Tibial artery (tissue), 4 donors: ENCODE data around the gene MAU2.

ENCODE experiments used
- DNase-seq, 2 donors: peaks; one replicate each; pipeline ENCODE4 v3.0.0-alpha.2; 2019
- H3K27ac ChIP-seq, 2 donors: fragments of 200-600 bp; sonication (generic) in 1 of 2; 1 replicate in 1 of 2; 2 replicates in 1 of 2; pipeline ENCODE4 v1.5.1; 2018 to 2019; ENCODE audit warnings: mild to moderate bottlenecking in 1 of 2
- H3K27me3 ChIP-seq, 2 donors: fragments of 200-600 bp; sonication (generic) in 1 of 2; one replicate each; pipeline versions ENCODE4 v1.5.1 to v1.6.0; 2016 to 2019
- H3K36me3 ChIP-seq, 3 donors: fragments of 200-600 bp; sonication (generic) in 2 of 3; one replicate each; pipeline ENCODE4 v1.5.1; 2016 to 2019; ENCODE audit warnings: mild to moderate bottlenecking in 2 of 3
- H3K4me1 ChIP-seq, 4 donors: fragments of 200-600 bp; sonication (generic) in 2 of 4; 1 replicate in 3 of 4; 2 replicates in 1 of 4; pipeline ENCODE4 v1.5.1; 2016 to 2019
- H3K4me3 ChIP-seq, 2 donors: fragments of 200-600 bp; sonication (generic) in 1 of 2; 1 replicate in 1 of 2; 2 replicates in 1 of 2; pipeline ENCODE4 v1.5.1; 2018 to 2019; ENCODE audit warnings: mild to moderate bottlenecking in 2 of 2
- H3K9me3 ChIP-seq, 3 donors: fragments of 200-600 bp; sonication (generic) in 1 of 3; one replicate each; pipeline ENCODE4 v1.5.1; 2016 to 2019
- intact Hi-C: fragments of 100-400 bp; cut with DNase I; formaldehyde crosslinking; loops from one replicate; pipeline ENCODE4 v1.15.0; 2023; ENCODE audit warnings: low total_unique reads
- TF ChIP-seq, protein P1 (sequence below), 2 experiments: fragments of 200-600 bp in 1 of 2; fragments of 450-650 bp in 1 of 2; IDR thresholded peaks; one replicate each; pipeline ENCODE4 v1.5.1; 2017 to 2019; ENCODE audit warnings: antibody characterized with exemption in 2 of 2, mild to moderate bottlenecking in 1 of 2, moderate library complexity in 1 of 2

The MAU2 gene

DNA sequence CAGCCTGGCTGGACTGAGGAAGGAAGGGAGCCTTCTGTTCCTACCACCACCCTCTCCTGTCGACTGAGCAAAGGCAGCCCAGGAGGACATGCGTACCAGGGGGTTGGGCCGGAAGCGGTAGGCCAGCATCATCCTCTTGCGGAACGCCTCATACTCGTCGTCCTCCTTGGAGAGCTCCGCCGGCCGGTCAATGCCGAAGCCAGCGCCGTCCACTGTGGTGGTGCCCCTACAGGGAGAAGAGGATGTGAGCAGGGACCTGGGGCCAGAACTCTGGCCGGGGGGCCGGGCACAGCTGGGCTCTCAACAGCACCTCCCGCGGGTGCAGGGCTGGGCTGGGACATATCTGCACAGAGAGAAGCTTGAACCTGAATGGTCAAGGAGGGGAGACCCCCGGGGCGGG is 43.8 kb upstream of the MAU2 start:
- no peak overlapping the region for H3K4me3 ChIP-seq
- peaks cover 58 to 73% (median 67%) of the 10 kb centered on the region in 3 donors for H3K36me3 ChIP-seq
- peaks cover 0 to 13% (median 9%) of the 10 kb centered on the region in 4 donors for H3K4me1 ChIP-seq
- H3K27me3 ChIP-seq = peaks cover 0 to 10% of the 10 kb centered on the region in 2 donors
- intact Hi-C loops = no loop called here
- H3K27ac ChIP-seq = no peak overlapping the region
- DNase-seq = no peak
- TF ChIP-seq, protein P1, sequence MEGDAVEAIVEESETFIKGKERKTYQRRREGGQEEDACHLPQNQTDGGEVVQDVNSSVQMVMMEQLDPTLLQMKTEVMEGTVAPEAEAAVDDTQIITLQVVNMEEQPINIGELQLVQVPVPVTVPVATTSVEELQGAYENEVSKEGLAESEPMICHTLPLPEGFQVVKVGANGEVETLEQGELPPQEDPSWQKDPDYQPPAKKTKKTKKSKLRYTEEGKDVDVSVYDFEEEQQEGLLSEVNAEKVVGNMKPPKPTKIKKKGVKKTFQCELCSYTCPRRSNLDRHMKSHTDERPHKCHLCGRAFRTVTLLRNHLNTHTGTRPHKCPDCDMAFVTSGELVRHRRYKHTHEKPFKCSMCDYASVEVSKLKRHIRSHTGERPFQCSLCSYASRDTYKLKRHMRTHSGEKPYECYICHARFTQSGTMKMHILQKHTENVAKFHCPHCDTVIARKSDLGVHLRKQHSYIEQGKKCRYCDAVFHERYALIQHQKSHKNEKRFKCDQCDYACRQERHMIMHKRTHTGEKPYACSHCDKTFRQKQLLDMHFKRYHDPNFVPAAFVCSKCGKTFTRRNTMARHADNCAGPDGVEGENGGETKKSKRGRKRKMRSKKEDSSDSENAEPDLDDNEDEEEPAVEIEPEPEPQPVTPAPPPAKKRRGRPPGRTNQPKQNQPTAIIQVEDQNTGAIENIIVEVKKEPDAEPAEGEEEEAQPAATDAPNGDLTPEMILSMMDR (IDR thresholded peaks at IDR 0.05) = no peak
- H3K9me3 ChIP-seq = no peaks in the 10 kb centered on the region

DNA sequence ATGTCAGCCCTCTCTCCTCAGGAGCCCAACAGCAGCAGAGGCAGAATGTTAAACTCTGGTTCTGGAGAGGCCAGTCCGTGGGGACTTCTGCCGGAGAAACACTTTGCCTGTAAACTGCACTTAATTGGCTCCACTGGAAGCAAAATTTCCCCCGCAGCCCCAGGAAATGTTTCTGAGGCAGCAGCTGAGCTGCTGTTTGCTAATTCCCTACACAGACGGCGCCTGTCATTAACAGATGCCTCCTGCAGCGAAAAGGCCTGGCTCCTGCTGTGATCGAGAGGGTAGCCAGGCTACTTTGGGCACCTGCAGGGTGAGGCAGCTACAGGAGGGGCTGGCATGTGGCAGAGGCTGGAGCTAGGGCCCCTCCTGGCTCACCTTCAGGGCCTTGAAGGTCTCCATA is 42.3 kb upstream of the MAU2 start:
- Histone ChIP-seq H3K4me1 (peaks cover 0 to 6% (median 4%) of the 10 kb centered on the region in 4 donors), H3K36me3 (peaks cover 69 to 86% (median 76%) of the 10 kb centered on the region in 3 donors), H3K9me3 (no peaks in the 10 kb centered on the region), H3K27me3 (peaks cover 0 to 5% of the 10 kb centered on the region in 2 donors), H3K4me3 (no peak overlapping the region), H3K27ac (no peak overlapping the region)
- DNase-seq = no peak
- TF ChIP-seq, protein P1 (IDR thresholded peaks at IDR 0.05) = no peak
- intact Hi-C loops = no loop called here

DNA sequence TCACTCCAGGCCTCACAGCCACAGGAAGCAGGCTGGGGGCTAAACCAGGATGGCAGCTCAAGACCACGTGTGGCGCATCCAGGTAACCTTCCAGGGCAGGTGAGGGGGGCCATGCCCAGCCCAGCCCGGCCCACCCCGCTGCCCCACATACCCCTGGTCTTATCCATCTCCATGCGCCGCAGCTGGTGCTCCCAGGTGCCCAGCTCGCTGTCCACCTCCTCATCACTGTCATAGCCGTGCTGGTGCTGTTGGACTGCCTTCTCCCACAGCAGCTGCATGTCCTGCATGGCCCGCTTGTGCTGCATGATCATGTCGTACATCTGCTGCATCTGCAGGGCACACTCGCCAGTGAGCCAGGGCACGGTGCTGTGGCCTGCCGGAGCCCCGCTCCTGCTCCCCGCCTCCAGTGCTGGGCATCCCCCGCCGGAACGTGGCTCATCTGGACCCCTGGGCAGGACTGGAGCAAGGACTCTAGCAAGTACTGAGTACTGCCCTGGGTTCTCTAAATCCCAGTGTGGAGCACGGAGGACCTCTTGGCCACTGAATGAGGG is 41.5 kb upstream of the MAU2 start:
- Histone ChIP-seq H3K36me3 (peaks cover 78 to 94% (median 82%) of the 10 kb centered on the region in 3 donors), H3K9me3 (no peaks in the 10 kb centered on the region), H3K27ac (no peak overlapping the region), H3K27me3 (no peaks in the 10 kb centered on the region), H3K4me1 (no peaks in the 10 kb centered on the region), H3K4me3 (no peak overlapping the region)
- intact Hi-C loops = no loop called here
- no peak for DNase-seq
- TF ChIP-seq, protein P1 (IDR thresholded peaks at IDR 0.05) = no peak

DNA sequence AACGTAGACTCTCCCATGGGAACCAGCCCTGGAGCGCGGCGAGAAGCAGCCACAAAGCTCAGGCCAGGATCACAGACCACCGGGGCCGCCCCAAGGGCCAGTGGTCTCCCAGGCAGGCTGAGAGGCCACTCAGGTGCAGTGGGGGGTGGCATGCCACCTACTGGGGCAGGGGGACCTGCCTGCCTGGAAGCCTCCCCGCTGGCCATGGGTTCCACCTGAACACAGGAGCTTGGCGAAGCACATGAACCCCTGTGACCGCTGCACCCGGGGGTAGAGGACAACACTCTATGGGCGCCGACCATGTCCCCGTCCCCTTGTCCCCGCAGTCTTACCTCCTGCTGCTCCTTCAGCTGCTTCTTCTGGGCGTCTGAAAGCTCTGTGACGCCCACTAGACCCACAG is 40.8 kb upstream of the MAU2 start:
- Histone ChIP-seq H3K9me3 (no peaks in the 10 kb centered on the region), H3K27me3 (no peaks in the 10 kb centered on the region), H3K4me1 (no peaks in the 10 kb centered on the region), H3K27ac (no peak overlapping the region), H3K36me3 (peaks cover 79 to 98% (median 87%) of the 10 kb centered on the region in 3 donors), H3K4me3 (no peak overlapping the region)
- intact Hi-C loops = no loop called here
- TF ChIP-seq, protein P1 (IDR thresholded peaks at IDR 0.05) = no peak
- DNase-seq = no peak

DNA sequence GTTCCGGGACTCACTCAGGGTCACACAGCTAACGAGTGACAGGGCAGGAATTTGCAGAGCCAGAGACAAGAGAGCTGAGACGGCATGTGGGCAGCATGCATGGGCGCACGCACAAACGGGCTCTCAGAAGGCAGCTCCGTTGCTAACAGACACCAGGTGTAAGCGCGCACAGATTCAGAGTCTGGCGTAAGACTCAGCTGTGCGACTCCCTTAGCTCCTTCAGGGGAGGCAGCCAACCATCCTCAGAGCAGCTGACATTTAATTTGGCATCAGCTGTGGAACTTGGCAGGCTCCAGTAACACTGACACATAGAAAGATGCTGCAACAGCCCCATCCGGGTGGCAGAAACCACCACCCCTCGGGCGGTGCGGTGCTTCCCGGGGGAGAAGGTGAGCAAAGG is 40.1 kb upstream of the MAU2 start:
- DNase-seq = no peak
- Histone ChIP-seq H3K27ac (no peak overlapping the region), H3K4me1 (no peaks in the 10 kb centered on the region), H3K9me3 (no peaks in the 10 kb centered on the region), H3K36me3 (peaks cover 82 to 98% (median 91%) of the 10 kb centered on the region in 3 donors), H3K4me3 (no peak overlapping the region), H3K27me3 (no peaks in the 10 kb centered on the region)
- intact Hi-C loops = no loop called here
- TF ChIP-seq, protein P1 (IDR thresholded peaks at IDR 0.05) = no peak

DNA sequence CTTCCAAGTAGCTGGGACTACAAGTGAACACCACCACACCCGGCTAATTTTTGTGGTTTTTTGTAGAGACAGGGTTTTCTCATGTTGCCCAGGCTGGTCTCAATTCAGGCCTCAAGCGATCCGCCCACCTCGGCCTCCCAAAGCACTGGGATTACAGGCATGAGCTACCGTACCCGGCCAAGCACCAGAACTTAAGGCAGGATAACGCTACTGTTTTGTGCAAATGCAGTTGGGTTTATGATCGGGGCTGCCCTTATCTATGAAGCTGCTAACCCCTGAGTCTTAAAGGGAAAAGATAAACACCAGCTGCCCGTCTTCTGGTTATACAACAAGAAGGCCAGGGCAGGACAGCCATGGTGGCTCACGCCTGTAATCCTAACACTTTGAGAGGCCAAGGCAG is 34.9 kb upstream of the MAU2 start:
- DNase-seq = no peak
- Histone ChIP-seq H3K27me3 (no peaks in the 10 kb centered on the region), H3K36me3 (peaks cover 71 to 98% (median 82%) of the 10 kb centered on the region in 3 donors), H3K27ac (no peak overlapping the region), H3K4me1 (no peaks in the 10 kb centered on the region), H3K4me3 (no peak overlapping the region), H3K9me3 (no peaks in the 10 kb centered on the region)
- intact Hi-C loops = no loop called here
- TF ChIP-seq, protein P1 (IDR thresholded peaks at IDR 0.05) = no peak
